Immature natural killer cell (primary cell): ENCODE measurements around the gene HAUS3. TPM values are rescaled to one million over a fixed set of nuclear protein-coding genes. Genes with fewer than 3 reads are reported as not detected.

Source experiments
- DNase-seq, 3 donors: peaks; one replicate each; pipeline ENCODE4 v3.0.0; 2022; ENCODE audit warnings: mixed read lengths in 1 of 3
- H3K27ac Mint-ChIP-seq, 6 donors: one replicate each; pipeline ENCODE4 v1.8.0; 2020; ENCODE audit warnings: mixed read lengths in 6 of 6, mild to moderate bottlenecking in 5 of 6, inconsistent platforms in 4 of 6, moderate library complexity in 3 of 6
- H3K27me3 Mint-ChIP-seq, 3 donors: one replicate each; pipeline ENCODE4 v1.8.0; 2020 to 2021; ENCODE audit warnings: low read depth in 3 of 3, mild to moderate bottlenecking in 3 of 3, mixed read lengths in 3 of 3, moderate library complexity in 3 of 3, inconsistent platforms in 1 of 3
- H3K36me3 Mint-ChIP-seq, 3 donors: one replicate each; pipeline ENCODE4 v1.8.0; 2020; ENCODE audit warnings: mixed read lengths in 3 of 3, inconsistent platforms in 2 of 3, mild to moderate bottlenecking in 2 of 3
- H3K4me1 Mint-ChIP-seq, 2 donors: one replicate each; pipeline ENCODE4 v1.8.0; 2020; ENCODE audit warnings: inconsistent platforms in 2 of 2, mild to moderate bottlenecking in 2 of 2, mixed read lengths in 2 of 2, moderate library complexity in 1 of 2
- H3K4me3 Mint-ChIP-seq, 5 donors: one replicate each; pipeline ENCODE4 v1.8.0; 2020; ENCODE audit warnings: mild to moderate bottlenecking in 5 of 5, mixed read lengths in 5 of 5, inconsistent platforms in 3 of 5, moderate library complexity in 3 of 5
- H3K9me3 Mint-ChIP-seq, 6 donors: one replicate each; pipeline ENCODE4 v1.8.0; 2020; ENCODE audit warnings: mild to moderate bottlenecking in 6 of 6, mixed read lengths in 6 of 6, inconsistent platforms in 4 of 6, moderate library complexity in 3 of 6
- polyA plus RNA-seq, 3 donors: library from polyadenylated mRNA; unstranded; fragments of 300-500 nt; fragmentation: Illumina TruSeq; gene quantifications; one replicate each; pipeline ENCODE4 v1.2.3, GENCODE V29; 2021

HAUS3 gene
- polyA plus RNA-seq, 3 donors from 2014 or later, result 12.8 to 21.7 (median 16.5) TPM

DNA sequence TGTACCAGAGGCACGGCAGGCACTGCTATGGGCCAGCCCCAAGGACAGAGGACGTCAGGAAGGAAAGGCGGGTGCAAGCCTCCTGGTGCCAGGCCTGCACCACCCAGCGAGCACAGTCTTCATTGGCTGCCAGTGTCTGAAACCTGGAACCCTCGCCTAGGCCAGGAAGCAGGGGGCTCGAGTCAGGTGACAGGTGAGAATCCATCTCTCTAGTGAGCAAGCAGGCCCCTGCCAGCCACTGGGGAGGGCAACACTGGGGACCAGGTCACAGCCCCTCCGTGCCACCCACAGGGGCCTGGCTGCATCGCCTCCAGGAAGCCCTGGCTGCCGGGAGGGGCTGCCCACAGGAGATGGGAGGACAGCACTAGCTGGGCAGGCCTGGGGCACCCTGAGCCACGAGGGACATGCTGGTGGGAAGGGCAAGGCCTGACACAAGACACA, 6.9 kb upstream of the HAUS3 start:
- no peak overlapping the region for H3K4me3 Mint-ChIP-seq
- H3K9me3 Mint-ChIP-seq, result no peaks in the 10 kb centered on the region
- no peak for DNase-seq
- peaks cover 7 to 16% of the 10 kb centered on the region in 2 donors for H3K4me1 Mint-ChIP-seq
- H3K27ac Mint-ChIP-seq, result peak overlapping the region in 1 of 6 donors; percentile 58
- peaks cover 10 to 28% (median 26%) of the 10 kb centered on the region in 3 donors for H3K27me3 Mint-ChIP-seq
- H3K36me3 Mint-ChIP-seq, result peaks cover 0 to under 1% (median 0%) of the 10 kb centered on the region in 3 donors

DNA sequence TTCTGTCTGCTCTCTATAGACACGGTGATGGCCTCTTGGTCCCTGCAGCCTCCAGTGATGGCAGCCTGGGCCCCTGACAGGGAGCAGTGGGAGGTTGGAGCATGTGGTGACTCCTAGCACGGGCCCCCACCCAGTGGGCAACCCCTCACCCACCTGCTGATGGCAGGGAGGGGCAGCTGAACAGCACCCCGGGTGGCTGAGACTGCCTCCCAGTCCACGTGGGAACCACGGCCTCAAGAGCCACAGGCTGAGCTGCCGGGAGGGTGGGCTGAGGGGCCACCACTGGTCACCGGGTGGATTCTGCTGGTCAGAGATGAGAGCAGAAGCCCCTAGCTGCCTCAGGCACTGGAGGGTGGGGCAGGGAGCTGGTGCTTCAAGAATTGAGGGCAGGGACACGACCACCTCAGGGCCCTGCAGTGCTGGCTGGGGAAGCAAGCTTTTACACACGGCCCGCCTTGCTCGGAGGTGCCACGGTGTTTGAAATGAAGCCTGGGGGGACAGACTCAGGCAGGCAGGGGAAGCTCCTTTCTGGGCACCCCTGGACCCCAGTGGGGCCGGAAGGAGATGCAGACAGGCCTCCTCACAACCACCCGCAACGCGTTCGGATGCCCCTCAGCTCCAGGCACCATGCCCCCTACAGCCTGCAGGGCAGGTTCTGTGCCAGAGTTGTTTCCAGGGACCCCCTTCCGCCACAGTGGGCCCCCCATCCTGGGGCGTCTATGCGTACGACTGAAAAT, 6.3 kb upstream of the HAUS3 start:
- no peak for DNase-seq
- peak overlapping the region in 1 of 6 donors; percentile 17 for H3K27ac Mint-ChIP-seq
- H3K36me3 Mint-ChIP-seq, result no peaks in the 10 kb centered on the region
- no peaks in the 10 kb centered on the region for H3K9me3 Mint-ChIP-seq
- H3K4me3 Mint-ChIP-seq, result no peak overlapping the region
- peaks cover 10 to 28% (median 23%) of the 10 kb centered on the region in 3 donors for H3K27me3 Mint-ChIP-seq
- peaks cover 11 to 22% of the 10 kb centered on the region in 2 donors for H3K4me1 Mint-ChIP-seq

DNA sequence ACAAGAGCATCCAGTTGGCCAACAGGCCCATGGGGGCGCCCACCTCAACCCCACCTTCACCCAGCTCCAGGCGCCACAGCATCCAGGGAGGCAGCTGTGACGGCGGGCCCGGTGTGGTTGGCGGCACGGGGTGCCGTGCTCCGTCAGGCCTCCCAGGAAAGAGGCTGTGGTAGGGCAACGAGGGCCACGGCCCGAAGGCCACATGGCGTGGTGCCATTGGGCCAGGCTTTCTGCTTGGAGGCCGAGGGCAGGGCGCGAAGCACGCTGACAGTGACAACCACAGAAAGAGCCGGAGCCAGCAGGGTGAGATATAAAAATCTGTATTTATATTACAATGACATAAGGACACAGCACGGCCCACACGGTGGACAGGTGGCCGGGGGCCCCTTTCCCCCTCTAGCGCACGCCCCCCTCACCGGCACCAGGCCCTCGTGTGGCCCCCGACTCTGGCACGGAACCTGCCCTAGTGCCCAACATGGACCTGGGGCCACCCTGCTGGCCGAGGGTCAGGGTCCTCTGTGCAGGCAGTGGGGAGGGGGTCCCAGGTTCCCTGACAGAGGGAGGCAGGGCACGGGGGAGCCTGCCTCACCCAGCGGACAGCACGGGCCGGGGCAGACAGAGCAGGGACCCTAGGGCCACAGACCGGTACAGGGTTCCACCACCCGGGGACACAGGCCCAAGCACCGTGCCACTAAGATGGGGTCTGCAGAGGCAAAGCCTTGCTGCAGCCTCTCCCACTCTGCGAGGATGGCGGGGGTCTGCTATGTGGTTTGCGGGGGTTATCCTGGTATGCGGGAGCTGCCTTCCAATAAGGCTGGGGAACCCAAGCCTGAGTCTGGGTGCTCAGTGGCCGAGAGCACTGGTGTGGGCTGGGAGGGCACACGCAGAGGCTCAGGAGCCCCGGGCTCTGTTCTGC, 5.5 kb upstream of the HAUS3 start:
- Mint-ChIP-seq H3K27ac (no peak overlapping the region), H3K4me3 (no peak overlapping the region), H3K9me3 (no peaks in the 10 kb centered on the region), H3K36me3 (no peaks in the 10 kb centered on the region), H3K27me3 (peaks cover 10 to 24% (median 19%) of the 10 kb centered on the region in 3 donors), H3K4me1 (peaks cover 9 to 22% of the 10 kb centered on the region in 2 donors)
- DNase-seq, result no peak

DNA sequence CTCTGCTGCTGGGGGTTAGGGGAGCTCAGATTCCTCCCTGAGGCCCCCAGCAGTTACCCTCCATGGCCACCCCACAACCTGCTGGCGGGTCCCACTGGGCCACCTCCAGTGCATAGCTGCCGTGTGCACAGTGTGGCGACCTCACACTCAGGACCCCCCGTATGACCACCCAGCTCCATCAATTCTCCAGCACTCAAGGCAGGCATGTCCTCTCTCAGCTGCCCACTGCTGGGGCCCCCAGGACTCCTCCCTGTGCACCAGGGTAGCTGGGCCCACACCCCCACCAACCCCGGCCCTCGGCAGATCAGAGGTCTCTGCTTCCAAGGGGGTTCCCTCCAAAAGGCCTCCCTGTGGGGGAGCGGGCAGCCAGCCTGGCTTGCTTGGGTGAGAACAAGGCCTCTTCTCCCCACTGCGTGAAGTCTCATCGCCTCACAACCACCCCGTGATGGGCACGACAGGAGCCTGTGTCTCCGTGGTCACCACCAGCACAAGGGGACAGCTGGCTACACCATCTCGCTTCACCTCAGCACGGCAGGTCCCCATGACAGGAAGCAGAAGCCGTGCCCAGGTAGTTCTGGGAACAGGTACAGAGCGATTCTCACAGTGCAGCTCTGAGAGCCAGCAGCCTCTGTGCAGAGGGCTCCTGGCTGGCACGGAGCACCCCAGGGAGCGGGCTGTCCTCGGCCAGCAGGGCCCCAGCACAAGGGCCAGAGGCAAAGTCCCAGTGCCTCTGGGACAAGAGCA, 4.6 kb upstream of the HAUS3 start:
- Mint-ChIP-seq H3K27ac (no peak overlapping the region), H3K4me1 (peaks cover 9 to 22% of the 10 kb centered on the region in 2 donors), H3K4me3 (no peak overlapping the region), H3K36me3 (no peaks in the 10 kb centered on the region), H3K27me3 (peaks cover 7 to 26% (median 19%) of the 10 kb centered on the region in 3 donors), H3K9me3 (no peaks in the 10 kb centered on the region)
- no peak for DNase-seq

DNA sequence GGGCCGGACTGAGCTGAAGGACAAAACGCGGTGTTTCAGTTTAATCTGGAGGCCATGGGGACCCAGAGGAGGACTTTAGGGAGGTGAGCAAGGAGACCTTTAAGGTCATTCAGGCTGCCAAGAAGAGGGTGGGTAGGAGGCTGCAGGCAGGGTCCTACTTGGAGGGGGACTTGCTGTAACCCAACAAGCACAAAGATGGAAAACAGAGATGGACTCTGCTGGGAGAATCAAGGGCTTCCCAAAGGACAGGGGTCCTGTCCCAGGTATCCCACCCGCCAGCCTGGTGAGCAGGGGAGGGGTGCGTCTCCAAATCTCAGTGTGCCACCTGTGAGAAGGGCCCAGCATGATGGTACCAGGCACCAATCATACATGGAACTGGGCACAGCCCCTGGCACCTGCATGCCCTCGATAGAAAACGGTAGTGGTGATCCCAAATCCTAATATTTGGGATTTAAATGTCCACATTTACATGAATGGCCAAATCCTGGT, 3.9 kb upstream of the HAUS3 start:
- Mint-ChIP-seq H3K4me1 (peaks cover 15 to 29% of the 10 kb centered on the region in 2 donors), H3K9me3 (no peaks in the 10 kb centered on the region), H3K4me3 (no peak overlapping the region)

DNA sequence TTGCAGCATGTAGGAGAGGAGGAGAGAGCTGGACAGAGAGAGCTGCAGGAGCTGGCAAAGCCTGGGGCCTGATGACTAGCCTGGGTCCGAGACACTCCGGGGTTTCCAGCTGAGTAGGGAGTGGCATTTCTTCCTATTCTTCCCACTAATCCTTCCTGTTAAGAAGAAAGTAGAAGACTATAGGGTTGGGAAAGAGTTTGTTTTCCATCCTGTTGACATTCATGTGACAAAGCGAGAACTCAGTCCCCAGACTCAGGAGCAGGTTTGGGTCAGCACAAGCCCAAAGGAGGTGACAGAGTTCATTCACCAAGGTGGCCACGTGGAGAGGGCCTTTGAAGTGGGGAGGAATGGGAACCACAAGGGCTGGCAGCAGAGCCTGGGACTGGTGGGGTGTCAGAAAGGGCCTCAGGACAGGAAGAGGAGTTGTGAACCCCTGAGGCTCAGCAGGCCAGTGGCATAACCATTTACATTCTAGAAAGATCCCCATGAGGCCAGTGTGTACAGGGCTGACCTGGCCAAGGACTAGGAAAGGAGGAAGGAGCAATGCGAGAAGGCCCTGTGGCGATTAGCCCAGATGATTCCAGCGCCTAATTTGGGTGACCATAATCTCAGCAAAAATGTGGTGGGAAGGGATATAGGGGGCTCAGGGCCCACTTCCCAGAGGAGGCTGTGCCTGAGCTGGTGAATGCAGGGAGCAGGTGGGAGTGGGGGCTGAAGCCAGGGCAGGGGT, 3.3 kb upstream of the HAUS3 start:
- Mint-ChIP-seq H3K27me3 (peaks cover 8 to 23% (median 21%) of the 10 kb centered on the region in 3 donors), H3K36me3 (no peaks in the 10 kb centered on the region), H3K9me3 (no peaks in the 10 kb centered on the region), H3K27ac (peak overlapping the region; percentile 39 to 70 (median 48)), H3K4me1 (peaks cover 21 to 35% of the 10 kb centered on the region in 2 donors), H3K4me3 (peak overlapping the region in 2 of 5 donors; percentile 6 to 26)
- no peak for DNase-seq

More for the DNA sequence above, 3.9 kb upstream of the HAUS3 start:
- no peak for DNase-seq
- H3K27me3 Mint-ChIP-seq, result peaks cover 8 to 27% (median 21%) of the 10 kb centered on the region in 3 donors
- H3K36me3 Mint-ChIP-seq, result no peaks in the 10 kb centered on the region
- H3K27ac Mint-ChIP-seq, result peak overlapping the region in 3 of 6 donors; percentile 5 to 70 (median 35)

DNA sequence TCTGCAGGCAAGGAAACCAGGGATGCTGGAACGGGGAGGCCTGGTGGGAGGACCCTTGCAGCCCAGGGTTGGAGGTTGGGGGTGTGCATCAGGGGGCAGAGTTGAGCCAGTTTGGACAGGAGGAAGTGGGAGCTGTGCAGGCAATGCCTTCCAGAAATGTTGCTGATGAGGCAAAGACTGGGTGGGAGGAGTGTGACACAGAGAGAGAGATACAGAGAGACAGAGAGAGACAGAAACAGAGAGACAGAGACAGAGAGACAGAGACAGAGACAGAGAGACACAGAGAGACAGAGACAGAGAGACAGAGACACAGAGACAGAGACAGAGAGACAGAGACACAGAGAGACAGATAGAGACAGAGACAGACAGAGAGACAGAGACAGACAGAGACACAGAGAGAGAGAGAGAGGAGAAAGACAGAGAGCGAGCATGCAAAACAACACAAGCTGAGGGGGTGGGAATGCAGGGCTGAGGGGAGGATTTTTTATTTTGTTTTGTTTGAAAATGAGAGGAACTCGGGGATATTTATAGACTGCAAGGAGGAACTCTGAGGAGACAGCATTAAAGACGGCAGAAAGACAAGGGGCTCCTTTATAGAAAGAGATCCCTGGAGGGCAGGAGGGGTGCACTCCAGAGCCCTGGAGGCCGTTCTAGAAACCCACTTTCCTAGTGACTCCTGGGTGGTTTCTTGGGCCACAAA, 1.9 kb upstream of the HAUS3 start:
- H3K27me3 Mint-ChIP-seq, result peaks cover 6 to 21% (median 17%) of the 10 kb centered on the region in 3 donors
- H3K9me3 Mint-ChIP-seq, result no peaks in the 10 kb centered on the region
- DNase-seq, result no peak
- peaks cover 32 to 49% of the 10 kb centered on the region in 2 donors for H3K4me1 Mint-ChIP-seq
- H3K27ac Mint-ChIP-seq, result peak overlapping the region; percentile 0 to 83 (median 58)
- peak overlapping the region in 1 of 5 donors; percentile 32 for H3K4me3 Mint-ChIP-seq
- peaks cover 0 to under 1% (median 0%) of the 10 kb centered on the region in 3 donors for H3K36me3 Mint-ChIP-seq

DNA sequence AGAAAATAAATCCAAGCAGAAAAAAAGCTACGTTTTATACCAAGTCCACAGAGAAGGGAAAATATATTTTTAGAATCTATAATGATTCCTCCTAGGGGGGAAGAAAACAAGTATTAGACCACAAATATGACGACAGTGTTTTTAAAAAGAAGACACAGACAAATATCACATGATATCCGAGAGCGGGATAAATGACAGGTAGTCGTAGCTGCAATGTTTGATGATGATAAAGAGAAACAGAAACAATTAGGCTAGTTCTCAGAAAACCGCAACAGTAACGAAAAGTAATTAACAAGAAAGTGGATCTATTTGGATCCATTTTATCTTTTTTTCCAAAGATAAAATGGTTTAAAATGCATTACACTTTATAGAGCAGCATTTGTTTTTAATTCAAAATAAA, 918 bp downstream of the HAUS3 start:
- Mint-ChIP-seq H3K27ac (peak overlapping the region; percentile 87 to 93 (median 90)), H3K36me3 (peaks cover 0 to 9% (median 5%) of the 10 kb centered on the region in 3 donors), H3K9me3 (no peaks in the 10 kb centered on the region), H3K4me3 (peak overlapping the region; percentile 83 to 92 (median 89)), H3K27me3 (peaks cover 6 to 17% (median 14%) of the 10 kb centered on the region in 3 donors), H3K4me1 (peaks cover 45 to 67% of the 10 kb centered on the region in 2 donors)
- peak in 1 of 3 donors; percentile 34 for DNase-seq

DNA sequence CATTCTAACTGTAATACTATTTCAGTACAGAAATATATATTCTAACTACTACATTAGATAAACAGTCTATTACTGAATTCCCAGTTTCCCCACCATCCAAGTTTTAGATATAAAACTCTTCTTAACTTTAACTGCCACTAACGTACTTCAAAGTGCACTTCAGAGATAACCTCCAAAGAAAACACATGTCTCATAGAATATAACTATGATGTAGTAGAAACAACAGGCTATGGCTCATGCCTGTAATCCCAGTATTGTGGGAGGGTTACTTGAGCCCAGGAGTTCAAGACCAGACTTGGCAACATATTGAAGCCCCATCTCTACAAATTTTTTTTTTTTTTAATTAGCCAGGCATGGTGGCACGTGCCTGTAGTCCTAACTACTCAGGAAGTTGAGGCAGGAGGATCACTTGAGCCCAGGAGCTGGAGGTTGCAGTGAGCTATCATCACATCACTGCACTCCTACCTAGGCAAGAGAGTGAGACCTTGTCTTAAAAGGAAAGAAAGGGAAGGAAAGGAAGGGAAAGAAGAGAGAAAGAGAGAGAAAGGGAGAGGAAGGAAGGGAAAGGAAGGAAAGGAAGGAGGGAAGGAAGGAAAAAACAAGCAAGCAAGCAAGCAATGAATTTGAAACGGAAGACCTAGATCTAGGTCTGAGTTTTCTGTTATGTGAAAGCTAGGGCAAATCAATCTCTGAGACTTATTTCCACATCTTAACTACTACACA, 4.8 kb downstream of the HAUS3 start:
- H3K27ac Mint-ChIP-seq, result peak overlapping the region in 3 of 6 donors; percentile 8 to 81 (median 11)
- H3K27me3 Mint-ChIP-seq, result peaks cover 2 to 13% (median 10%) of the 10 kb centered on the region in 3 donors
- H3K36me3 Mint-ChIP-seq, result peaks cover 0 to 28% (median 10%) of the 10 kb centered on the region in 3 donors
- DNase-seq, result no peak
- peak overlapping the region in 1 of 5 donors; percentile 12 for H3K4me3 Mint-ChIP-seq
- peaks cover 42 to 67% of the 10 kb centered on the region in 2 donors for H3K4me1 Mint-ChIP-seq
- no peaks in the 10 kb centered on the region for H3K9me3 Mint-ChIP-seq

DNA sequence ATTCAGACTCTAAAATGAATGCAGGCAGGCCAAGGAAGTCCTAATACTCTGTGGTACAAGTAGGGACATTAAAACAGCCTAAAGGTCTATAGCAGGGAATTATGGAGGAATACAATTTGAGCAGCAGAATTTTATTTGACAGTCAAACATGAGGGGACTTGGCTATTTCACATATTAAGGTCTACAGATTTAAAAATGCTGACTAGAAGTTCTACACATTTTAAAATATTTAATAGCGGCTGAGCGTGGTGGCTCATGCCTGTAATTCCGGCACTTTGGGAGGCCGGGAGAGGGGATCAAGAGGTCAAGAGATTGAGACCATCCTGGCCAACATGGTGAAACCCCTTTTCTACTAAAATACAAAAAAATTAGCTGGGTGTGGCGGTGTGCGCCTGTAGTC, 10.8 kb downstream of the HAUS3 start:
- H3K4me1 Mint-ChIP-seq, result peaks cover 7 to 22% of the 10 kb centered on the region in 2 donors
- no peak overlapping the region for H3K27ac Mint-ChIP-seq
- no peaks in the 10 kb centered on the region for H3K9me3 Mint-ChIP-seq
- H3K27me3 Mint-ChIP-seq, result peaks cover 0 to 7% (median 0%) of the 10 kb centered on the region in 3 donors
- no peak overlapping the region for H3K4me3 Mint-ChIP-seq
- peaks cover 0 to 21% (median 14%) of the 10 kb centered on the region in 3 donors for H3K36me3 Mint-ChIP-seq
- no peak for DNase-seq

DNA sequence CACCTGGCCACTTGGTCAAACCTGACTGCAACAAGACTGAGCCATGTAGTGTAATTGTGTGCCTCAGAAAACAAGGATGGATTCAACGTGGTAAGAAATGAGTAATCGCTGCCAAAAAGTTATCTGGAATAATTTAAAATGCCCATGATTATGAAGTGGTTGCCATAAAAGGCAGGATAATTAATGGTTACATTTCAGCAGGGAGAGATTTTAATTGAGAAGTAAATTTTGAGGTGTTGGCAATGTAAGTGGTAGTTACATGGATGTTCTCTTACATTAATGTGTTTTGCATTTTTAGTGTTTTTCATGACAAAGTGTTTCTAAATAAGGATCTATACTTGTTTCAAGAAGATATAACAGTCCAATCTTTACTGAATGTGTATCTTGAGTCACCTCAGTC, 15.7 kb downstream of the HAUS3 start:
- Mint-ChIP-seq H3K9me3 (peaks cover 0 to 2% (median 0%) of the 10 kb centered on the region in 6 donors), H3K36me3 (peaks cover 0 to 12% (median 9%) of the 10 kb centered on the region in 3 donors), H3K4me1 (no peaks in the 10 kb centered on the region), H3K27me3 (peaks cover 0 to 8% (median 0%) of the 10 kb centered on the region in 3 donors), H3K4me3 (no peak overlapping the region), H3K27ac (peak overlapping the region in 1 of 6 donors; percentile 24)
- DNase-seq, result no peak
